ENCODE data around the gene TREML2.

- no peak for TF ChIP-seq POLR2A (IDR thresholded peaks at IDR 0.05; ENCODE audit: low read depth, low read length)
- no peak for TF ChIP-seq POLR2AphosphoS5 (IDR thresholded peaks at IDR 0.05; ENCODE audit: low read depth, low read length)
- TF ChIP-seq TAF1 (IDR thresholded peaks at IDR 0.05; ENCODE audit: low read depth, low read length) = no peak
- TF ChIP-seq SPI1 (IDR thresholded peaks at IDR 0.05; ENCODE audit: low read depth, low read length) = no peak
- TF ChIP-seq POU2F2 (IDR thresholded peaks at IDR 0.05; ENCODE audit: low read depth, low read length) = no peak
- no peak for TF ChIP-seq PAX5 (IDR thresholded peaks at IDR 0.05; ENCODE audit: insufficient read depth, low read length, severe bottlenecking)
These were observed 46.4 kb upstream of the TREML2 start for GRCh38 chr6:41247288-41247865.

All from GM12891 (cell line).